Small intestine (tissue), 7 donors: ENCODE measurements around the gene SPOP. TPM values are rescaled to one million over a fixed set of nuclear protein-coding genes. Genes with fewer than 3 reads are reported as not detected.

Source experiments
- DNase-seq, 2 donors: peaks; one replicate each; pipeline versions ENCODE4 v3.0.0 to v3.0.0-alpha.2; 2013
- FAIRE-seq: peaks from 2 replicates; lab custom pipeline; 2012; peaks lifted over from hg19 to GRCh38; lab: Jason Lieb, UNC
- H3K27ac ChIP-seq, 3 donors: one replicate each; pipeline ENCODE4 v1.5.1; 2013; ENCODE audit warnings: low read length in 2 of 3, mild to moderate bottlenecking in 2 of 3, control low read depth in 1 of 3, inconsistent platforms in 1 of 3, low read depth in 1 of 3, moderate library complexity in 1 of 3
- H3K27me3 ChIP-seq, 3 donors: one replicate each; pipeline ENCODE4 v1.6.1; 2013; ENCODE audit warnings: low read length in 3 of 3, inconsistent platforms in 1 of 3; ENCODE audit not compliant: control insufficient read depth in 3 of 3, insufficient read depth in 3 of 3
- H3K36me3 ChIP-seq, 3 donors: one replicate each; pipeline ENCODE4 v1.6.1; 2013; ENCODE audit warnings: low read length in 3 of 3, inconsistent platforms in 1 of 3, low read depth in 1 of 3, mild to moderate bottlenecking in 1 of 3, moderate library complexity in 1 of 3; ENCODE audit not compliant: control insufficient read depth in 3 of 3, insufficient read depth in 2 of 3
- H3K4me1 ChIP-seq, 3 donors: one replicate each; pipeline ENCODE4 v1.6.1; 2013; ENCODE audit warnings: low read length in 2 of 3, inconsistent platforms in 1 of 3, low read depth in 1 of 3, mild to moderate bottlenecking in 1 of 3, moderate library complexity in 1 of 3; ENCODE audit not compliant: control insufficient read depth in 3 of 3, insufficient read depth in 2 of 3
- H3K4me3 ChIP-seq, 3 donors: one replicate each; pipeline ENCODE4 v1.5.1; 2013; ENCODE audit warnings: low read length in 3 of 3, control low read depth in 1 of 3, inconsistent platforms in 1 of 3, low read depth in 1 of 3, mild to moderate bottlenecking in 1 of 3, moderate library complexity in 1 of 3
- H3K9me3 ChIP-seq, 2 donors: one replicate each; pipeline ENCODE4 v1.6.1; 2013; ENCODE audit warnings: low read depth in 1 of 2, low read length in 1 of 2; ENCODE audit not compliant: control insufficient read depth in 2 of 2, insufficient read depth in 1 of 2
- WGBS, 3 donors: extraction: QIAGEN DNeasy Blood & Tissue Kit; methylation state at CpG; one replicate each; pipeline ENCODE4 v1.1.7; 2013; 5-methylcytosine and 5-hydroxymethylcytosine counted together
- polyA plus RNA-seq, 4 donors: library from polyadenylated mRNA; stranded (reverse) in 3 of 4; unstranded in 1 of 4; fragments of 200-250 nt in 3 of 4; fragments of 120-200 nt in 1 of 4; gene quantifications; one replicate each; pipeline versions ENCODE4 v1.2.1 to v1.2.3, GENCODE V29; 2013
- donor health status: healthy with polysubstance abuse.
- donor health status: control.
- donor health status: control.
- donor health status: Bipolar disorder and iron deficiency.
- donor health status: healthy.

The SPOP gene
- polyA plus RNA-seq, 4 donors: 35.7 to 51.2 (median 39.0) TPM

DNA sequence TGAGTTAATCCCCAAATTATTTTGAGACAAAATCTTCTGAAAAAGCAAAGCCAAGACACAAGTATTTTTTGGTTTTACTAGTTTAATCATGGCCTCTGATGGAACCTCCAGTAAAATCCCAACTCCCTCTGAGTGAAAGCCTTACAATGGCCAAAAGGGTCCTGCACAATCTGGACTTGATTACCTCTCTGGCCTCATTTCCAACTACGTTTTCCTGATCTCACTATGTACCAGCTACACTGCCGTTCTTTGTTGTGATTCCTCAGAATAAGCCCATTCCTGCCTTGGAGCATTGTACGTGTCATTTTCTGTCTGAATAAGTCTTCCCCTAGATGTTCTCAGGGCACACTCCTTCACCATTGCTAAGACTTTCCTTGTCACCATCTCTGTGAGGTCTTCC is 37.3 kb downstream of the SPOP start:
- no peak for FAIRE-seq
- no peak overlapping the region for H3K4me3 ChIP-seq
- no peak overlapping the region for H3K27ac ChIP-seq
- H3K36me3 ChIP-seq: no peaks in the 10 kb centered on the region
- H3K27me3 ChIP-seq: no peaks in the 10 kb centered on the region
- no peak for DNase-seq
- WGBS, 3 donors: 93 to 99% (median 98%) methylated on average over 3 of the region's 3 CpGs
- H3K4me1 ChIP-seq: no peaks in the 10 kb centered on the region
- H3K9me3 ChIP-seq: peaks cover 0 to 3% of the 10 kb centered on the region in 2 donors

DNA sequence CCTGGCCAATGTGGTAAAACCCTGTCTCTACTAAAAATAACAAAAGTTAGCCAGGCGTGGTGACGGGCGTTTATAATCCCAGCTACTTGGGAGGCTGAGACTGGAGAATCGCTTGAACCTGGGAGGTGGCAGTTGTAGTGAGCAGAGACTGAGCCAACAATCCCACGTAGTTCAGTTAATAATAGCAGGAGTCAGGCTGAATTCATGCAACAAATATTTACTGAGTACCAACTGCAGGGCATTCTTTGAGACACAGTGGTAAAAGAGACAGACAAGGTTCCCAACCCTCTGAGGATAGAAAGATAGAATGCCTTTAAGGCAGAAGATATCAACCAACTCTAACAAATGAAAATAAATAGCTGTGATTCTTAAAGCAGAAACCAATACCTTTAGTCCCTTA is 39.1 kb downstream of the SPOP start:
- no peak overlapping the region for H3K27ac ChIP-seq
- H3K27me3 ChIP-seq: no peaks in the 10 kb centered on the region
- no peak overlapping the region for H3K4me3 ChIP-seq
- no peaks in the 10 kb centered on the region for H3K4me1 ChIP-seq
- FAIRE-seq: no peak
- 91 to 98% (median 93%) methylated on average over 5 of the region's 5 CpGs for WGBS, 3 donors
- DNase-seq: no peak
- H3K36me3 ChIP-seq: no peaks in the 10 kb centered on the region
- peaks cover 0 to 3% of the 10 kb centered on the region in 2 donors for H3K9me3 ChIP-seq

DNA sequence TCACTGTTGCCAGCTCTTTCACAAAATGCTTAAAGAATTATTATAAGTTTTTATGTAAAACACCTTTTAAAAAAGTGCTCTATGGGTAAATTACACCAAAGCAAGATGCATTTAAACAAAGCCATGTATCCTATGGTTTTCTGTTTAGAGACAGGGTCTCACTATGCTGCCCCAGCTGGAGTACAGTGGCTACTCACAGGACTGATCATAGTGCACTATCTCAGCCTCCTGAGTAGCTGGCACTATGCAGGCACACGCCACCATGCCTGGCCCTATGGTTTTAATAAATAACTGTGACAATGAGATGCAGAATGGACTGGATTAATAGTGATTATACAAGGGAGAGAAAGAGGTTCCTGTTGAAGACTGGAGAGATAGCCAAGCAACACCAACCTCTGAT is 40.2 kb downstream of the SPOP start:
- WGBS, 3 donors: 92 to 100% (median 96%) methylated on average over 1 of the region's 1 CpG
- no peaks in the 10 kb centered on the region for H3K27me3 ChIP-seq
- peaks cover 0 to 3% of the 10 kb centered on the region in 2 donors for H3K9me3 ChIP-seq
- no peak overlapping the region for H3K4me3 ChIP-seq
- peaks cover 0 to 7% (median 3%) of the 10 kb centered on the region in 3 donors for H3K4me1 ChIP-seq
- FAIRE-seq (no peak), DNase-seq (no peak)
- no peak overlapping the region for H3K27ac ChIP-seq
- H3K36me3 ChIP-seq: no peaks in the 10 kb centered on the region

DNA sequence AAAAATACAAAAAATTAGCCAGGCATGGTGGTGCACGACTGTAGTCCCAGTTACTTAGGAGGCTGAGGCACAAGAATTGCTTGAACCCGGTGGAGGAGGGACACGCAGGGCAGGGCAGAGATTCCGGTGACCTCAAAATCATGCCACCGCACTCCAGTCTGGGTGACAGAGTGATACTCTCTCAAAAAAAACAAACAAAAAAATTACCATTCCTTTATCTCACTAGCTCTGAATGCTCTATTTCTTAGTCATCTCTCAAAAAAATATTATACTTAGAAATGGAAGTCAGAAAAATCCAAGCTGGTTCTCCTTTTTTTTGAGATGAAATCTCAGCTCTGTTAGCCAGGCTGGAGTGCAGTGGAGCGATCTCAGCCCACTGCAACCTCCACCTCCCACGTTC is 40.8 kb downstream of the SPOP start:
- Histone ChIP-seq H3K27ac (no peak overlapping the region), H3K4me1 (peaks cover 0 to 7% (median 3%) of the 10 kb centered on the region in 3 donors), H3K27me3 (no peaks in the 10 kb centered on the region), H3K4me3 (no peak overlapping the region), H3K9me3 (peaks cover 0 to 3% of the 10 kb centered on the region in 2 donors), H3K36me3 (no peaks in the 10 kb centered on the region)
- FAIRE-seq: no peak
- DNase-seq: no peak
- WGBS, 3 donors: 90 to 94% (median 93%) methylated on average over 7 of the region's 7 CpGs

DNA sequence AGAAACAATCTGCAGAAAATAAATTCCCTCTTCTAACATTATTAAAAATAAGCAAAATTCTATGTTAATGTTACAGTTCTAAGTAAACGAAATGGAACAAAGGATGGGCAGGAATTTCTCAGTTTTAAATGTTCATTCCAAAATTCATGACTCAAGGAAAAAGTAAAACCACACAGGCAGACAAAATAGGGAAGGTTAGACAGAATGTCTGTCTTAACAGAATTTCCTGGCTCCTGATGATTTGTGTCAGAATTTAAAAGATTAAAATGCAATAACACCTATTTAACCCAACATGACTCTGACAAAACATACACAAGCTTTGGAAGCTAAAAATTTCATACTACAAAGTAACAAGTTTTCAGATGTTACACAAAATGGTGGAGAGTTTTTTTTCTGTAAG is 42.8 kb downstream of the SPOP start:
- Histone ChIP-seq H3K9me3 (peaks cover 0 to 3% of the 10 kb centered on the region in 2 donors), H3K27ac (no peak overlapping the region)
- WGBS, 3 donors: 51 to 79% (median 78%) methylated on average over 1 of the region's 1 CpG

DNA sequence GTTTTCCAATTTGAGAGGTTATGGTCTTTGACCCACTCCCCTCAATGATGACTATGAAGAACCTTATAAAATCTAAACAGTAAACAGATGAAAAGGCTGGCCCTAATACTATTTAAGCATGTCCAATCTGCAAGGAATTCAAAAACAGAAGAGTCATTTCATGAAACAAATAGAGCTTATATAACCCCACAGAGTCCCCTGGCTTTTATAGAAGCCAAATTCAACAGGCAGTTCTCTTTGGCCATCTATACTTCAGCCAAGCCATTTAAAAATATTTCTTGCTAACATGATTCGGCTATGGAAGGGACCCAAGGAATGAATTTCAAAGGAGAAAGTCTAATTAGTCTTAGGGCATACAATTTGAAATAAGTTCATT is 43.4 kb downstream of the SPOP start:
- DNase-seq (no peak), FAIRE-seq (no peak)
- H3K27ac ChIP-seq: no peak overlapping the region
- H3K4me1 ChIP-seq: peaks cover 0 to 7% (median 3%) of the 10 kb centered on the region in 3 donors
- 70 to 100% (median 95%) methylated on average over 1 of the region's 1 CpG for WGBS, 3 donors
- H3K27me3 ChIP-seq: no peaks in the 10 kb centered on the region
- H3K36me3 ChIP-seq: no peaks in the 10 kb centered on the region
- H3K4me3 ChIP-seq: no peak overlapping the region
- H3K9me3 ChIP-seq: peaks cover 0 to 3% of the 10 kb centered on the region in 2 donors

More for the DNA sequence above, 42.8 kb downstream of the SPOP start:
- no peak for DNase-seq
- H3K36me3 ChIP-seq: no peaks in the 10 kb centered on the region
- no peaks in the 10 kb centered on the region for H3K27me3 ChIP-seq
- FAIRE-seq: no peak
- H3K4me3 ChIP-seq: no peak overlapping the region
- peaks cover 0 to 7% (median 3%) of the 10 kb centered on the region in 3 donors for H3K4me1 ChIP-seq

DNA sequence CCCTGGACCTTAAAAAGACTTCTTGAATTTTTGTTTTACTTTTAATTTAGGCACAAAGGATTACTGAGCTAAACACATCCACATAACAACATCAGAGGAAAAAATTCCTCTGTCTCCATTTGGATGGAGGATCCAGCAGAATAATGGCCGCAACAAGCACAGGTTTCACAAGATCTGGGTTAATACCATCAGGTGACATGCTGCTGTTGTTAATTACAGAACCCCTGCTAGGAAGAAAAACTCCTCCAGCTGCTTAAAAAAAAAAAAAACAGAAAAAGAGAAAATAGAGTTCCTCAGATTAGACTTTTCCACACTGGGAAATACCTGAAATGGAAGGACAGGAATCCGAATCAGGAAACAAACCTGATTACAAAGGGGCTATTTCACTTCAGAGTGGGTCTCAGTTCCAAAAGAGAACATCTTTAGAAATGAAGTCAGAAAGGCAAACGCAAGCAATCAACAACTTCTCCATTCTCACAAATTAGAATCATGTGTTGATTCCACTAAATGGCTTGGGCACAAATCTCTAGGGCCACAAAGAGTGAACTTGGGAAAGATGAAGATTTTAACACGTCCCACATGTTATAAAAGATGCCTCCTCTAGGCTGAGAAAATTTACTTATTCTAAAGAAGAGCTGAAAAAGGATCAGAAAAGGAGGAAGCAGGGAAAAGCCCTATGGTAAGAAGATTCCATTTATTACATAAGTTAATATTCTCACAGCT is 44.0 kb downstream of the SPOP start:
- FAIRE-seq (no peak), DNase-seq (peak in 1 of 2 donors; percentile 4)
- Histone ChIP-seq H3K27me3 (no peaks in the 10 kb centered on the region), H3K4me1 (peaks cover 0 to 7% (median 3%) of the 10 kb centered on the region in 3 donors), H3K9me3 (peaks cover 0 to 3% of the 10 kb centered on the region in 2 donors), H3K4me3 (no peak overlapping the region), H3K36me3 (no peaks in the 10 kb centered on the region), H3K27ac (no peak overlapping the region)
- 72 to 91% (median 85%) methylated on average over 4 of the region's 4 CpGs for WGBS, 3 donors

DNA sequence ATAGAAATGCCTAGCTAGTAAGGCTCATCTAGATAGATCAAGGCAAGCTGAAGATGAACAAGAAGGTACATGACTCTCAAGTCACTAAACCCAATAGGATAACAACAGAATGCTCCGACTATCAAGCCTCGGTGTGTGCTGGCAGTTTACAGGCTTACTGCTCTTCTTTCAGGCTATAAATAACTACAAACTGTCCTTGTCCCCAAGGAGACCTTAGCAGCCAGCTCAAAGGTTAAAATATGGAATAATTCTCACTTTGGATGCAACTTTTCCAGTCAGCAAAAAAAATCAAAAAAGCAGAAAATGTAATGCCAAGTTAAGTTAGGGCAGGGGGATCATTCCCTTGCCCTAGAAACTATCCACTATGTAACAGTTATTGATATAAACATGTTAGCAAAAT is 44.6 kb downstream of the SPOP start:
- Histone ChIP-seq H3K4me3 (no peak overlapping the region), H3K4me1 (peaks cover 0 to 7% (median 3%) of the 10 kb centered on the region in 3 donors), H3K27me3 (no peaks in the 10 kb centered on the region), H3K36me3 (no peaks in the 10 kb centered on the region), H3K27ac (no peak overlapping the region), H3K9me3 (no peaks in the 10 kb centered on the region)
- 43 to 59% (median 48%) methylated on average over 2 of the region's 2 CpGs for WGBS, 3 donors
- DNase-seq: peak in 1 of 2 donors; percentile 25
- FAIRE-seq: no peak
